Neutrophil (primary cell): ENCODE data around the gene MRPS2.
"Not testable (repeated sequence)": the region's sequence is repeated elsewhere in the genome, so short reads cannot be mapped to it uniquely, and the experiment has no call there.

ENCODE experiments used
- H3K27ac ChIP-seq: fragments of 200-600 bp; sonication (generic); 2 replicates; pipeline ENCODE4 v1.5.1; 2016; ENCODE audit warnings: mild to moderate bottlenecking, moderate library complexity
- H3K27me3 ChIP-seq: fragments of 200-600 bp; sonication (generic); 2 replicates; pipeline ENCODE4 v1.6.0; 2016; ENCODE audit warnings: mild to moderate bottlenecking
- H3K36me3 ChIP-seq: fragments of 200-600 bp; sonication (generic); 2 replicates; pipeline ENCODE4 v1.5.1; 2017
- H3K4me1 ChIP-seq, 2 experiments: fragments of 200-600 bp in 1 of 2; sonication (generic) in 1 of 2; 1 replicate in 1 of 2; 2 replicates in 1 of 2; pipeline versions ENCODE4 v1.5.1 to v1.6.1; 2013 to 2016; ENCODE audit warnings: low read depth in 1 of 2, low read length in 1 of 2, mild to moderate bottlenecking in 1 of 2, moderate library complexity in 1 of 2; ENCODE audit not compliant: control insufficient read depth in 1 of 2, insufficient read depth in 1 of 2
- H3K4me3 ChIP-seq, 2 experiments: fragments of 200-600 bp in 1 of 2; sonication (generic) in 1 of 2; 1 replicate in 1 of 2; 2 replicates in 1 of 2; pipeline ENCODE4 v1.5.1; 2013 to 2016; ENCODE audit warnings: low read depth in 1 of 2, low read length in 1 of 2, mild to moderate bottlenecking in 1 of 2, moderate library complexity in 1 of 2
- H3K9me3 ChIP-seq: fragments of 200-600 bp; sonication (generic); 2 replicates; pipeline ENCODE4 v1.5.1; 2016
- TF ChIP-seq, protein P1 (sequence below): fragments of 200-600 bp; sonication (generic); IDR thresholded peaks from 2 replicates; pipeline ENCODE4 v1.5.1; 2016; ENCODE audit warnings: antibody characterized with exemption

The MRPS2 gene

DNA sequence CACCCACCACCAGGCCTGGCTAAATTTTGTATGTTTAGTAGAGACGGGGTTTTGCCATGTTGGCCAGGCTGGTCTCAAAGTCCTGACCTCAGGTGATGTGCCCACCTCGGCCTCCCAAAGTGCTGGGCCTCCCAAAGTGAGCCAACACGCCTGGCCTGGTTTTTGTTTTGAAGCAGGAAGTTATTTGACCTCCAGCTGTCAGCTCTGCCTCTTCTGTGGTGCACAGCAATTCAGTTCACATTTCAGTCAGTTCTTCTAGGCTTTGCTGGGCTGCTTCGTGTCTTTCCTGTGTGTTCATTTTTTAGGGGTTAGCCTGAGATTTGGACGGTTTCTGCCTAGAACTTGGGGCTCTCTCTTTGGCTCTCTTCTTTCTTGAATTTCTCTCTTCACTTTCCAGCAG lies 29.7 kb downstream of the MRPS2 start:
- H3K27ac ChIP-seq = no peak overlapping the region
- no peak overlapping the region for H3K4me3 ChIP-seq
- TF ChIP-seq, protein P1, sequence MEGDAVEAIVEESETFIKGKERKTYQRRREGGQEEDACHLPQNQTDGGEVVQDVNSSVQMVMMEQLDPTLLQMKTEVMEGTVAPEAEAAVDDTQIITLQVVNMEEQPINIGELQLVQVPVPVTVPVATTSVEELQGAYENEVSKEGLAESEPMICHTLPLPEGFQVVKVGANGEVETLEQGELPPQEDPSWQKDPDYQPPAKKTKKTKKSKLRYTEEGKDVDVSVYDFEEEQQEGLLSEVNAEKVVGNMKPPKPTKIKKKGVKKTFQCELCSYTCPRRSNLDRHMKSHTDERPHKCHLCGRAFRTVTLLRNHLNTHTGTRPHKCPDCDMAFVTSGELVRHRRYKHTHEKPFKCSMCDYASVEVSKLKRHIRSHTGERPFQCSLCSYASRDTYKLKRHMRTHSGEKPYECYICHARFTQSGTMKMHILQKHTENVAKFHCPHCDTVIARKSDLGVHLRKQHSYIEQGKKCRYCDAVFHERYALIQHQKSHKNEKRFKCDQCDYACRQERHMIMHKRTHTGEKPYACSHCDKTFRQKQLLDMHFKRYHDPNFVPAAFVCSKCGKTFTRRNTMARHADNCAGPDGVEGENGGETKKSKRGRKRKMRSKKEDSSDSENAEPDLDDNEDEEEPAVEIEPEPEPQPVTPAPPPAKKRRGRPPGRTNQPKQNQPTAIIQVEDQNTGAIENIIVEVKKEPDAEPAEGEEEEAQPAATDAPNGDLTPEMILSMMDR = no peak
- H3K36me3 ChIP-seq = no peaks in the 10 kb centered on the region
- H3K27me3 ChIP-seq = peaks cover 27% of the 10 kb centered on the region
- H3K4me1 ChIP-seq = no peaks in the 10 kb centered on the region
- H3K9me3 ChIP-seq = no peaks in the 10 kb centered on the region

DNA sequence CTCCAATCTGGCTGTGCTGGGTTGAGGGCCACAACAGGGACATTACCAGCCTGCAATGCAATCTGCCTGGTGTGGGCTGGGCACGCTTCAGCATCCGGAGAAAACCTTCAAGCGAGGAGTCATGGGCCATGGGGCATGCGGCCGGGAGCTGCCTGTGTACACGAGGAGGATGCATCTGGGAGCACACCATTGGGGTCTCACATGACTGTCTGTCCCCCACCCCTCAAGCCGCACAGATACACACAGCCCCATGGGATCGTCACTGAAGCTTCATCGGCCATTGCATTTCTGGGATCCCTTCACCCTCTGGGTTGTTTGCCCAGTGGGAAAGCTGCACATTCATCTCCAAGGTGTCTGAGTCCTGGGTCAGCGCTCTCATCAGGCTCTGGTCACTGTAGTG lies 30.6 kb downstream of the MRPS2 start:
- Histone ChIP-seq H3K9me3 (no peaks in the 10 kb centered on the region), H3K4me1 (no peaks in the 10 kb centered on the region), H3K4me3 (no peak overlapping the region), H3K27me3 (peaks cover 28% of the 10 kb centered on the region), H3K27ac (no peak overlapping the region), H3K36me3 (no peaks in the 10 kb centered on the region)
- TF ChIP-seq, protein P1 = no peak

DNA sequence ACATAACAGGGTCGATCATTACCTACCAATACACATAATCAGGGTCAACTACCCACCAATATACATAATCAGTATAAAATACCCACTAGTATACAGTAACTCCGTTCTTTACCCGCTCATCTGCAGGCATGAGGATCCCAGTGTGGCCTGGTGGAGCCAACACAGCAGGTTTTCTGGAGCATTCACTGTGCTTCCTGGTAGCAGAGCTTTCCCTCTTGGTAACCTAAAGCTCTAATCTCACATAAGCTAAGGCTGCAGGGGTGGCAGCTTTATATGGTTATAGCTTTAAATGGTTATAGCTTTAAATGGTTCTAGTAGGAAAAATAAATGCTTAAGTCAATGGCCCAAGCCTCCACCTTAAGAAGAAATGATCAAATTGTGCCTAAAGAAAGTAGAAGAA lies 32.6 kb downstream of the MRPS2 start:
- Histone ChIP-seq H3K4me3 (no peak overlapping the region), H3K27me3 (peaks cover 34% of the 10 kb centered on the region), H3K4me1 (no peaks in the 10 kb centered on the region), H3K36me3 (no peaks in the 10 kb centered on the region), H3K9me3 (no peaks in the 10 kb centered on the region), H3K27ac (no peak overlapping the region)
- TF ChIP-seq, protein P1 = no peak

DNA sequence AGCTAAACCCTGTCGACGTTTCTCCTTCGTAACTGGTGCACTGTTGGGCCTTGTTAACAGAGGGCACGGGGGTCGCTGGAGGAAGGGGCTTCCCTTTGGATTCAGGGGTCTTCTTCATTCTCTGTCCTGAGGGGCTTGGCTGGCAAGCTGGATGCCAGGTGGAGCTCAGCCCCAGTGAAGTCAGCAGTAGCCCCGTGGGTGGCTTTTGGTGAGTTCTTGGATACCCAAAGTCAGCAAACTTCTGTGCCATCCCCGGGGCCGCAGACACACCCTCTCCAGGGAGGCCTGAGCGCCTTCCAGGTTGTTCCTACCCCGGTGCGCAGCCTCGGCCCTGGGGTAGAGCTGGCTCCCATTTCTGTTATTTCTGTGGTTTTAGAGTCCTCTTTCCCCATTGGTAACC lies 33.2 kb downstream of the MRPS2 start:
- Histone ChIP-seq H3K4me3 (no peak overlapping the region), H3K27me3 (peaks cover 34% of the 10 kb centered on the region), H3K4me1 (no peaks in the 10 kb centered on the region), H3K36me3 (no peaks in the 10 kb centered on the region), H3K9me3 (no peaks in the 10 kb centered on the region), H3K27ac (no peak overlapping the region)
- TF ChIP-seq, protein P1 = no peak

DNA sequence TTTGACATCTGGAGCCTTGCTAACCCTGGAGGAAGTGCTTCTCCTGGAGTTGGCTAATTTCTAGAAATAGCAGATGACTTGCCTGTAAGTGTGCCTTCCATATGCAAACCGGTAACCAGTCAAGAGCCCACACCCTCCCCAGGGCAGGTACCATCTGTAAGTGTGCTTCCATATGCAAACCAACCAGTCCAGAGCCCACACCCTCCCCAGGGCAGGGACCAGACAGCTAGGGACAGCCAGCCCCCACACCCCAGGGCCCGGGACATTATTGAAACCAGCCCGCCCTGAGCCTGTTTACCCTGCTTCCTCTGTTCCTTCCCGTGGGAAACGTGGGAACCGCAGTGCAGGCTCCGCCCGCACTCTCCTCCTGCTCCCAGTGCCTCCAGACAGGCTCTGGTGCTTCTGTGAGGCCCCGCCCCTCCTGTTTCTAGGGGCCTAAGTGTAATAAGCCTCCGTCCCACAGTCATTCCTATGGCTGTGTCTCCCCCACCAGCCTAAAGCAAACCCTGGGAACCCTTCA lies 33.8 kb downstream of the MRPS2 start:
- H3K36me3 ChIP-seq, H3K4me3 ChIP-seq, H3K9me3 ChIP-seq, H3K27ac ChIP-seq, H3K4me1 ChIP-seq: not testable (repeated sequence)
- H3K27me3 ChIP-seq = peaks cover 35% of the 10 kb centered on the region

DNA sequence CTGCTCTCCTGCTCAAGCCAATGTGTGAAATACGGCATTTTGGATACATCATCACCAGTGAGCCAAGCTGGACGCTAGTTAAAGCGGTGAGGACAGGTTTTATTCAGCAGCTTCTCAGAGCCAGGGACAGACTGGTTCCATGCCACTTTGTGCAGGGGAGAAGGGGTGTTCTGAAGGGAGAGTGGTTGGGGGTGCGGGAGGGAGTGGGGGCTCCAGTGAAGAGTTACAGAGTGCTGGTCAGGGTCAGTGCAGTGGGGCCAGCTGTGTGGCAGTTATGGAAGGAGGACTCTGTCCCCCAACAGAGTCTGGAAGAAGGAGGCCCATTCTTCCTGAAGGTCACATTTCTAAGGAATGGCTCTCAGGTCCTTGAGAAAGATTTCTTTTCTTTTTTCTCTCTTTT lies 34.3 kb downstream of the MRPS2 start:
- not testable (repeated sequence) for H3K4me3 ChIP-seq, H3K4me1 ChIP-seq, H3K36me3 ChIP-seq, H3K27ac ChIP-seq, H3K9me3 ChIP-seq
- peaks cover 38% of the 10 kb centered on the region for H3K27me3 ChIP-seq

DNA sequence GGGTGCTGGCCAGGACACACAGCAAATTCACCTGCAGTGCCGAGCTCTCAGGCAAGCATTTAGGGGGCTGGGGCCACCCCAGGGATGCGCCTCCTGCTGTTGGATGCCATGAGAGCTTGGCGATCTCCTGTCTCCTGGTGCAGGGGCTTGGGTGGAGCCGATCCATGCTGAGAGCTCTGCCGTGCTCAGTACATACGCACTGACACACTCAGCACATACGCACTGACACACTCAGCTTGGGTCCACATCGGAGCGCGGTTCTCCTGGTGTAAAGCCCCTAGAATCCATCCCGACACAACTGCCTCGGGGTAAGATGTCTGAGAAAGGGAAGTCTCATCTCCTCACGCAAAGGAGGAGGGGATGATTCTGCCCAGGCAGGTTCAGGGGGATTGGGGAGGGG lies 35.1 kb downstream of the MRPS2 start:
- H3K4me3 ChIP-seq, H3K36me3 ChIP-seq, H3K4me1 ChIP-seq, H3K27ac ChIP-seq, H3K9me3 ChIP-seq: not testable (repeated sequence)
- peaks cover 38% of the 10 kb centered on the region for H3K27me3 ChIP-seq
